Activated naive CD4-positive, alpha-beta T cell treated with anti-CD3 and anti-CD28 coated beads, Interleukin-2, amount 50 U/mL, for 72 hours (primary cell): ENCODE data around the gene KCNJ4. TPM values are rescaled to one million over a fixed set of nuclear protein-coding genes. Genes with fewer than 3 reads are reported as not detected.

Source experiments
- ATAC-seq, 2 donors: fragments of 150-1000 bp; cut with Tn5 transposase; 2 replicates each; pipeline ENCODE4 v1.10.0; 2021; ENCODE audit warnings: mild to moderate bottlenecking in 2 of 2, moderate library complexity in 2 of 2
- DNase-seq, 2 donors: peaks; one replicate each; pipeline ENCODE4 v3.0.0; 2021 to 2022; ENCODE audit warnings: low spot score in 2 of 2
- H3K27ac Mint-ChIP-seq, 2 donors: one replicate each; pipeline ENCODE4 v1.8.0; 2022; ENCODE audit warnings: mild to moderate bottlenecking in 2 of 2, mixed read lengths in 2 of 2
- H3K36me3 Mint-ChIP-seq, 2 donors: one replicate each; pipeline ENCODE4 v1.8.0; 2022; ENCODE audit warnings: mixed read lengths in 2 of 2
- H3K9me3 Mint-ChIP-seq, 2 donors: one replicate each; pipeline ENCODE4 v1.8.0; 2022; ENCODE audit warnings: mixed read lengths in 2 of 2
- total RNA-seq, 2 donors: library from RNA; stranded (reverse); gene quantifications; one replicate each; pipeline ENCODE4 v1.2.3, GENCODE V29; 2022

The KCNJ4 gene
- total RNA-seq, 2 donors from 2014 or later = not detected

GRCh38 chr22:38448945-38449745 lies 5.9 kb downstream of the KCNJ4 start:
- no peak for DNase-seq
- Mint-ChIP-seq H3K27ac (no peak overlapping the region), H3K36me3 (no peaks in the 10 kb centered on the region), H3K9me3 (no peaks in the 10 kb centered on the region)
- no peak for ATAC-seq

GRCh38 chr22:38446018-38446601 lies 8.9 kb downstream of the KCNJ4 start:
- ATAC-seq (no peak), DNase-seq (no peak)
- H3K27ac Mint-ChIP-seq = no peak overlapping the region
- H3K9me3 Mint-ChIP-seq = no peaks in the 10 kb centered on the region
- no peaks in the 10 kb centered on the region for H3K36me3 Mint-ChIP-seq

- DNase-seq (no peak), ATAC-seq (no peak)
- Mint-ChIP-seq H3K36me3 (no peaks in the 10 kb centered on the region), H3K9me3 (no peaks in the 10 kb centered on the region), H3K27ac (peak overlapping the region in 1 of 2 donors; percentile 18)
These were observed 10.2 kb downstream of the KCNJ4 start for GRCh38 chr22:38444783-38445182.

GRCh38 chr22:38443628-38444521 lies 11.1 kb downstream of the KCNJ4 start:
- Mint-ChIP-seq H3K36me3 (no peaks in the 10 kb centered on the region), H3K9me3 (no peaks in the 10 kb centered on the region), H3K27ac (peak overlapping the region in 1 of 2 donors; percentile 9)
- ATAC-seq (no peak), DNase-seq (no peak)

GRCh38 chr22:38442967-38443627 lies 11.9 kb downstream of the KCNJ4 start:
- DNase-seq (no peak), ATAC-seq (no peak)
- Mint-ChIP-seq H3K27ac (peak overlapping the region; percentile 9 to 23), H3K36me3 (no peaks in the 10 kb centered on the region), H3K9me3 (no peaks in the 10 kb centered on the region)

- DNase-seq (no peak), ATAC-seq (no peak)
- no peaks in the 10 kb centered on the region for H3K36me3 Mint-ChIP-seq
- no peak overlapping the region for H3K27ac Mint-ChIP-seq
- H3K9me3 Mint-ChIP-seq = no peaks in the 10 kb centered on the region
These were observed 13.2 kb downstream of the KCNJ4 start for GRCh38 chr22:38441620-38442287.

GRCh38 chr22:38440747-38441350 lies 14.2 kb downstream of the KCNJ4 start:
- DNase-seq = no peak
- H3K9me3 Mint-ChIP-seq = no peaks in the 10 kb centered on the region
- H3K36me3 Mint-ChIP-seq = no peaks in the 10 kb centered on the region
- no peak overlapping the region for H3K27ac Mint-ChIP-seq
- ATAC-seq = no peak

- Mint-ChIP-seq H3K9me3 (no peaks in the 10 kb centered on the region), H3K36me3 (no peaks in the 10 kb centered on the region), H3K27ac (no peak overlapping the region)
- no peak for DNase-seq
- no peak for ATAC-seq
These were observed 17.6 kb downstream of the KCNJ4 start for GRCh38 chr22:38437416-38437815.

GRCh38 chr22:38436629-38437395 lies 18.2 kb downstream of the KCNJ4 start:
- ATAC-seq = no peak
- Mint-ChIP-seq H3K27ac (no peak overlapping the region), H3K9me3 (no peaks in the 10 kb centered on the region), H3K36me3 (no peaks in the 10 kb centered on the region)
- no peak for DNase-seq

GRCh38 chr22:38435965-38436364 lies 19.0 kb downstream of the KCNJ4 start:
- H3K36me3 Mint-ChIP-seq = no peaks in the 10 kb centered on the region
- DNase-seq = no peak
- no peaks in the 10 kb centered on the region for H3K9me3 Mint-ChIP-seq
- no peak for ATAC-seq
- H3K27ac Mint-ChIP-seq = no peak overlapping the region

GRCh38 chr22:38435010-38435409 lies 20.0 kb downstream of the KCNJ4 start:
- Mint-ChIP-seq H3K36me3 (no peaks in the 10 kb centered on the region), H3K9me3 (no peaks in the 10 kb centered on the region), H3K27ac (no peak overlapping the region)
- no peak for DNase-seq
- ATAC-seq = no peak

GRCh38 chr22:38433871-38434270 lies 21.1 kb downstream of the KCNJ4 start:
- no peak for ATAC-seq
- Mint-ChIP-seq H3K36me3 (no peaks in the 10 kb centered on the region), H3K27ac (no peak overlapping the region), H3K9me3 (no peaks in the 10 kb centered on the region)
- DNase-seq = no peak

- Mint-ChIP-seq H3K36me3 (no peaks in the 10 kb centered on the region), H3K9me3 (no peaks in the 10 kb centered on the region), H3K27ac (no peak overlapping the region)
- DNase-seq = no peak
- no peak for ATAC-seq
These were observed 22.7 kb downstream of the KCNJ4 start for GRCh38 chr22:38432264-38432663.

GRCh38 chr22:38431266-38432010 lies 23.6 kb downstream of the KCNJ4 start:
- H3K27ac Mint-ChIP-seq = peak overlapping the region in 1 of 2 donors; percentile 30

More at GRCh38 chr22:38431266-38432010, 23.6 kb downstream of the KCNJ4 start:
- DNase-seq (no peak), ATAC-seq (no peak)
- Mint-ChIP-seq H3K9me3 (no peaks in the 10 kb centered on the region), H3K36me3 (no peaks in the 10 kb centered on the region)
